Measurements from ENCODE around the gene FAAP20. TPM values are rescaled to one million over a fixed set of nuclear protein-coding genes. Genes with fewer than 3 reads are reported as not detected.

FAAP20 gene
- total and polyA plus RNA-seq, 9 of the 15 experiments (the other 6 are each of a cell fraction or from before 2014, with no cell fraction given), result 0.58 to 143 (median 9.9) TPM

- no peak for TF ChIP-seq HDGF (IDR thresholded peaks at IDR 0.05)
Observed at GRCh38 chr1:2190491-2190976, 4.0 kb downstream of the FAAP20 start (continued).

GRCh38 chr1:2189459-2190425, 4.8 kb downstream of the FAAP20 start:
- Histone ChIP-seq H3K9ac (ENCODE audit: insufficient read depth in 1 of 2, low read depth in 2 of 2, low read length in 2 of 2) (peak overlapping the region; percentile 61 to 87), H3K79me2 (ENCODE audit: control insufficient read depth, insufficient read depth, low read length) (peaks cover 38% of the 10 kb centered on the region), H3K27me3 (ENCODE audit: control insufficient read depth in 2 of 2, insufficient read depth in 2 of 2, low read length in 2 of 2) (no peaks in the 10 kb centered on the region), H3K4me1 (replicated peaks in 1 of 2; ENCODE audit: control insufficient read depth in 2 of 2, insufficient read depth in 2 of 2, low read length in 2 of 2) (peaks cover 25 to 80% of the 10 kb centered on the region in 2 experiments), H3K9me3 (replicated peaks; ENCODE audit: control insufficient read depth, insufficient read depth, low read depth, low read length) (no peaks in the 10 kb centered on the region), H3K27ac (ENCODE audit: extremely low read depth, low read depth, low read length) (peak overlapping the region; percentile 74; the same call in 2 of the 3 replicates), H4K20me1 (replicated peaks; ENCODE audit: control insufficient read depth, insufficient read depth, low read length) (no peaks in the 10 kb centered on the region), H2AFZ (ENCODE audit: low read depth, low read length) (peak overlapping the region; percentile 82), H3K4me2 (ENCODE audit: insufficient read depth, low read length) (peak overlapping the region; percentile 84), H3K9me1 (ENCODE audit: control insufficient read depth, insufficient read depth, low read length) (no peaks in the 10 kb centered on the region), H3K4me3 (peak overlapping the region; percentile 44), H3K36me3 (ENCODE audit: control insufficient read depth, insufficient read depth, low read length) (peaks cover 28% of the 10 kb centered on the region)
- peak; percentile 96 for ATAC-seq
- intact Hi-C loops (cut with micrococcal nuclease), result loop anchor here (10.0 kb wide), 1 partner anchor 355 kb away; no protein-coding TSS in a partner anchor
- FAIRE-seq, result peak; percentile 100
- POLR2A ChIA-PET, result interaction anchor here (0.5 to 1.2 kb wide), 11 partner anchors 10 to 744 kb away, joined by 3 to 4 read pairs (median 3); no protein-coding TSS in a partner anchor
- DNase-seq (ENCODE audit: extremely low read depth in 1 of 4, low spot score in 3 of 4), result peak; percentile 90 to 98 (median 92)
- WGBS (ENCODE audit: insufficient coverage, low coverage, missing lambda C conversion rate), result 16% methylated on average over 63 of the region's 65 CpGs
- in situ Hi-C loops (cut with MboI), result loop anchor here (10.0 to 25.0 kb wide), 2 partner anchors 185 to 348 kb away; partner anchors contain the start of genes HES5 and PANK4
- TSS peak; percentile 82 for BruUV-seq (replicated peaks)
- CTCF ChIA-PET (ENCODE audit: low intra/inter-chr PET ratio), result interaction anchor here (0.5 kb wide), 1 partner anchor 201 kb away, joined by 3 read pairs; no protein-coding TSS in a partner anchor
- peak; percentile 82 for TF ChIP-seq EP400 (IDR thresholded peaks at IDR 0.05)
- no peak for TF ChIP-seq ETS2 (tag; IDR thresholded peaks at IDR 0.05; ENCODE audit: borderline replicate concordance, poor library complexity, severe bottlenecking)
- TF ChIP-seq RBM17 (IDR thresholded peaks at IDR 0.05; ENCODE audit: borderline replicate concordance, low read depth, low read length), result no peak
- no peak for TF ChIP-seq KHSRP (IDR thresholded peaks at IDR 0.05)
- peak; percentile 18 for TF ChIP-seq KDM5B (IDR thresholded peaks at IDR 0.05; ENCODE audit: insufficient replicate concordance, low read depth, low read length)
- no peak for TF ChIP-seq MED1 (CRISPR knock-in tag; IDR thresholded peaks at IDR 0.05; ENCODE audit: borderline replicate concordance)
- no peak for TF ChIP-seq ZBTB7A (IDR thresholded peaks at IDR 0.05; ENCODE audit: borderline replicate concordance, control insufficient read depth, low read depth, low read length)
- TF ChIP-seq ZNF75A (CRISPR knock-in tag; IDR thresholded peaks at IDR 0.05), result no peak
- TF ChIP-seq PPARD (CRISPR knock-in tag; IDR thresholded peaks at IDR 0.05), result no peak
- no peak for TF ChIP-seq SP2 (IDR thresholded peaks at IDR 0.05; ENCODE audit: extremely low read depth, low read depth, low read length, poor library complexity, severe bottlenecking)
- no peak for TF ChIP-seq HNRNPK (IDR thresholded peaks at IDR 0.05; ENCODE audit: low read depth, low read length, poor library complexity, severe bottlenecking)
- TF ChIP-seq CLOCK (CRISPR knock-in tag; IDR thresholded peaks at IDR 0.05; ENCODE audit: borderline replicate concordance), result no peak
- TF ChIP-seq ZNF354B (CRISPR knock-in tag; IDR thresholded peaks at IDR 0.05), result no peak
- TF ChIP-seq ZC3H4 (CRISPR knock-in tag; IDR thresholded peaks at IDR 0.05; ENCODE audit: borderline replicate concordance), result no peak
- TF ChIP-seq ADNP (tag; IDR thresholded peaks at IDR 0.05), result no peak
